ENCODE data around the gene MANF. TPM values are rescaled to one million over a fixed set of nuclear protein-coding genes. Genes with fewer than 3 reads are reported as not detected.
"Not testable (repeated sequence)": the region's sequence is repeated elsewhere in the genome, so short reads cannot be mapped to it uniquely, and the experiment has no call there.

Gene MANF
- total RNA-seq (2014; rRNA removed; shearing (Covaris generic)): 58.8 and 62.9 TPM in 2 replicates

- DNase-seq (ENCODE audit: low spot score): peak; percentile 93
Observed at GRCh38 chr3:51384726-51385473, at the start of gene MANF. Gene MANF (plus strand): TSS chr3:51385291. CDS start chr3:51385343, 52 bp downstream.

DNA sequence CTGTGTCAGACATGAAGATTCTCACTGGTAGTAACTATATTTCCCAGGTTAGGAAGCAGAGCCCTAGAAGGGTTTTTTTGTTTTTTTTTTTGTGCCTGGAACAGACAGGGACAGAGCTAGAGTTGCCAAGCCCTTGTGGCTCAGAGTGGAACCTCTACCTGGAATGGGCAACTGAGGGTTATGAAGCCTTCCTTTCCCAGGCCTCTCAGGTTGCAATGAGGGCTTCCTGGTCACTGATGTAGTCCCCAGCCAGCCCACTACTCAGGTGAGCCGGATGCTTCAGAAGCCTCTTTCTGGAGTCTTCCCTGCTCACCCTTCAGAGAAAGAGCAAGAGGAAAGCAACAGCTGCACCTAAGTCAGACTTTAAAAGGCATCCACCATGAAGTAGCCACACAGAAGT, 48.8 kb upstream of the MANF start:
- no peak for DNase-seq (ENCODE audit: low spot score)

DNA sequence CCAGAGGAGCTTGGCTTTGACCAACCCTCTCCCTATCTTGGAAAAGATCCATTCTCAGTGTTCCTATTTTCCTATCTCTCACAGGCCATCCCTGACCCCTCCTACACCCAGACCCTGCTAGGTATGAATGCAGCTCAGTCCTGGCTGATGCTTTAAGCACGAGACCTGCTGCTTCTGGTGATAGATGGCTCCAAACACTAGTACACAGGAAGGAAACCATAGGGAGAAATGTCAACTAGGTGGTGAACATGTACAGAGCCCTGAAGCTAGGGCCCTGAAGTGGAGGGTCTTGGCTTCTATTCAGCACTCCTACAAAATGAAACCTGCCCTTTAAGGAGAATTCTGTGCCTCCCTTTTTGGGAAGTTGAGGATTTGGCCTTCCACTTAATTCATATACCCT, 47.4 kb upstream of the MANF start:
- no peak for DNase-seq (ENCODE audit: low spot score)

DNA sequence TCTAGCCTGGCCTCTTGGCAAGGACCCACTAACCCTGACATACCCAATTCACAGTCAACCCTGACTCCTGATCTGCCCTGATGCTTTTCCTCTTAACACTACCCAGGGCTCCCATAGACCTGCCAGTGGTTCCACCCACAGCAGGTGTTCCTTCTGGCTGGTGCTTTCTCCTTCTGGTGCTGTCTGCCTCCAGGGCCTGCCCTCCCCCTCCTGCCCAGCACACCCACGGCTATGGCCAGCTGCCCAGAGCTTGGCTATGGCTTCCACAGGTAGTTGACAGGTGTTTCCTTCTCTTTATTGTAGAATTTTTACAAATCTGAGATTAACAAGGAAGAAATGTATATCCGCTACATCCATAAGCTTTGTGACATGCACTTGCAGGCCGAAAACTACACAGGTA, 46.5 kb upstream of the MANF start:
- no peak for DNase-seq (ENCODE audit: low spot score)

GRCh38 chr3:51340013-51340829, 44.9 kb upstream of the MANF start:
- DNase-seq (ENCODE audit: low spot score): peak; percentile 78

DNA sequence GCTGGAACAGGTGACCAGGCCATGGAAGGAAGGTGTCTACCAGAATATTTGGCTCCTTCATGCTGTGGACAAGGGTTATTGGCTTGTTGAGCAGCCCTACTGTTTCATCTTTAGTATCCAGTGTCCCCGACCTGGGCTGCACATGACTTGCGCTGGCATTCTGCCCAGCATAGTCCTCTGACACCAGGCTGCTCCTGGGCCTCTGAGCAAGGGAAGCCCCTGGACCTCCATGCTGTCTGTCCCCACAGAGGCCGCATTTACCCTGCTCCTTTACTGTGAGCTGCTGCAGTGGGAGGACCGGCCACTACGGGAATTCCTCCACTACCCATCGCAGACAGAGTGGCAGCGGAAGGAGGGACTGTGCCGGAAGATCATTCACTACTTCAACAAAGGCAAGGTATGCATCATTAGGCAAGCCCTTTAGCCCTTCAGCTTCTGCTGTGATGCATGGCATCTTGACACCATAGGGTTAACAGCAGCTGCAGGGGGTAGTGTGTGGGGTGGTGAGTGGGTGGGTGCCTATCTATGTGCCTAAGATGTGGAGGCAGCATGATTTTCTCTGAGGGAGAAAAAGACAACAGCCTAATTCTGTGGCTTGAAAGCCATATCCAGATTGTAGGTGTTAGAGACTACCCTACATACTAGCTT, 44.0 kb upstream of the MANF start:
- DNase-seq (ENCODE audit: low spot score): no peak

DNA sequence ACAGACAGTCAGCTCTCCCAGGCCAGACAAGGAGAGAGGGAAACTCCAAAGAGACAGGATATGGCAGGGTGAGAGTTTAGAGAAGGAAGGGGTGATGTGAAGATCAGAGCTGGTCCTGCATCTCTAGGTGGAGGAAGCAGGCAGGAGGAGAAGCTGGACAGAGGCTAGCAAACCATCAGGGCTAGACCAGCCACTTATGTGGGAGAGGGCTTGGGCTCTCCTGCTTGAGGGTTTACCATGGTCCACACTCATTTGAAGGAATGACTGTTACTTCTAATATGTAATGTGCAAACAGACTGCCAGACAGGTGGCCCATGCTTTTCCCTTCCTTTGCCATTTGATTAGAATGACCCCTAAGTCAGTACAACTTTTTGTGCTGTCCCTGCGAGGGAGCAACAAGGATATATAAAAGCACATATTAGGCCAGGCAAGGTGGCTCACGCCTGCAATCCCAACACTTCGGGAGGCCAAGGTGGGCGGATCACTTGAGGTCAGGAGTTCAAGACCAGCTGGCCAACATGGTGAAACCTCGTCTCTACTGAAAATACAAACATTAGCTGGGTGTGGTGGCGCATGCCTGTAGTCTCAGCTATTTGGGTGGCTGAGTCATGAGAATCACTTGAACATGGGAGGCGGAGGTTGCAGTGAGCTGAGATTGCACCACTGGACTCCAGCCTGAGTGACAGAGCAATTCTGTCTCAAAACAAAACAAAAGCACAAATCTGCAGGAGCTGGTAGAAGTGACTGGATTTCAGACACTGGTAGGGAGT, 41.0 kb upstream of the MANF start:
- DNase-seq (ENCODE audit: low spot score): no peak

DNA sequence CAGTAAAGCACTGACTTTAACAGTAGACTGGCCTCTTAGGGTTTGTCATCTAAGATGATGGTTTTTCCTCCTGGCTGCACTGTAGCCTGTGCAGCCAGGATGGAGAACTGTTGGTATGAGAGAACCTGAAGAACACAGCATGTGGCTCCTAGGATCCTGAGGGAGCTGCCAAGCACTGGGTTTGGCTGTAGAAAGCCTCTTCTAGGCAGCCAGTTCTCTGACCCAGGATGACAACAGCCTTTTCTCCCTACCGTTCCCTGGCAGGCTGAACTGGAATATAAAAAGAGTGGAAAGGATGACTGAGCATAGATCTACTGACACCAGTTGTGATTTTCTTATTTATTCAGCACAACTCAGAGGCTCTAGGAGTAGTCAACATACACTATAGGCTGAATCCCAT, 34.3 kb upstream of the MANF start:
- no peak for DNase-seq (ENCODE audit: low spot score)

- DNase-seq (ENCODE audit: low spot score): no peak
Observed at GRCh38 chr3:51353131-51353530, 32.0 kb upstream of the MANF start.

DNA sequence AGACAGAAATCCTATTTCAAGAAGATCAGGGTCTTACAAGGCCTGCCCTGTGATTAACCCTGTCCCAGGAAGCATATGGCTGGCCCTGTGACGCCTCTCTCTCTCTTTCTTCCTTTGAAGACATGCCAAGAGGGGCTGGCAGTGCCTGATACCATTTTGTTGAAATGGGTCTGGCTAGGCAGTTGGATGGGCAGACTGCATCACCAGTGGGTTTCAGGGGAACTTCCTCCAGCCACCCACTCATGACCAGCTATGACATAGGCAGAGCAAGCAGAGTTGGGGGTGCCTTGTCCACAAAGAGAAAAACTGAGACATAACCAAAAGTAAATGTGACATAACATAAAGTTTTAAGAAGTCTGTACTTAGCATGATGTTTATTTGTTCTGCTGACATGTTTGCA, 31.4 kb upstream of the MANF start:
- no peak for DNase-seq (ENCODE audit: low spot score)

DNA sequence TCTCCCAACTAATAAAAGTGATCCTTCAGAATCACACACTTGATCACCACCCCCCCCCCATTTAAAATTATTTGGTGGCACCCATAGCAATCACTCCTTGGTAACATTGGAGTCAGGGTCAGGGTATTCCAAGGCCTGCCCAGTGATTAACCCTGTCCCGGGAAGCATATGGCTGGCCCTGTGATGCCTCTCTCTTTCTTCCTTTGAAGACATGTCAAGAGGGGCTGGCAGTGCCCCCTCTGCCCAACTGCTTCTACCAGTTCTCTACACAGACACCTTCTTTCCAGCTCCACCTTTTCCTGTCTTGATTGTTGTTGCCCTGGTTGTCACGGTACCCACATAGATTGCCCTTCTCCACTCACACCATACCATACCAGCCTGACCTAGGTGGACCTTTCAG, 30.9 kb upstream of the MANF start:
- DNase-seq (ENCODE audit: low spot score): peak; percentile 46

DNA sequence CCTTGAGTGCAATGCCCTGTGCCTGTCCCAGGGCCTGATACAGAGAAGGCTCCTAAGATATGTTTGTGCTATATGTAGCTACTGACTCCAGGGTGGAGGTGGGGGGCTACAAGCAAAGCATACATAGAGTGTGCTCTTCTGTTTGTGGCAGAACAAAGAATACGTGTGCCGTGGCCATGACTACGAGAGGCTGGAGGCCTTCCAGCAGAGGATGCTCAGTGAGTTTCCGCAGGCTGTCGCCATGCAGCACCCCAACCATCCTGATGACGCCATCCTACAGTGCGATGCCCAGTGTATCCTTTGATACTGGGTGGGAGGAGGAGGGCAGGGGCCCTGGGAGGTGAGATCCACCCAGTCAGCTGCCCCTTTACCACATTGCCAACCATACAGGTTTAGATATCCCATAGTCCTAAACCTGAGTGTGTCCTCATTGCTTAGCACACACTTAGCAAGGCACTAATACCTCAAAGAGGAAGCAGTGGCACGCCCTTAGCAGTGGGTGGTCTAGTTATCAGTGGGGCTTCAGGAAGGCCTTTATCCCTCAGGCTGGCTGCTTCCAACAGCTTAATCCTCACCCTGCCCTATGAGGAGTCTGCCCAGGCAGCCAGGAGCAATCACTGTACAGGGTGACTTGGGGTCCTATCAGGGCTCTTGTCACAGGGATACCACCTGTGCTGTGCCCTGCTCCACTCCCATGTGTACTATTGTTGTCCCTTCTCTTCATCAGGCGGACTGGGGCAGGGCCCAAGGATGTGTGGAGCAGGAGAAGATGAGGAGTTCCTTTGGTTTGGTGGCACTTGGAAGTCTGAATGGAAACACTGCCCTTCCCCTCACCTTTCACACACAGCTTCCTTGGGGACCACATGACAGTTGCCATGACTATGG, 30.1 kb upstream of the MANF start:
- DNase-seq (ENCODE audit: low spot score): peak; percentile 14

DNA sequence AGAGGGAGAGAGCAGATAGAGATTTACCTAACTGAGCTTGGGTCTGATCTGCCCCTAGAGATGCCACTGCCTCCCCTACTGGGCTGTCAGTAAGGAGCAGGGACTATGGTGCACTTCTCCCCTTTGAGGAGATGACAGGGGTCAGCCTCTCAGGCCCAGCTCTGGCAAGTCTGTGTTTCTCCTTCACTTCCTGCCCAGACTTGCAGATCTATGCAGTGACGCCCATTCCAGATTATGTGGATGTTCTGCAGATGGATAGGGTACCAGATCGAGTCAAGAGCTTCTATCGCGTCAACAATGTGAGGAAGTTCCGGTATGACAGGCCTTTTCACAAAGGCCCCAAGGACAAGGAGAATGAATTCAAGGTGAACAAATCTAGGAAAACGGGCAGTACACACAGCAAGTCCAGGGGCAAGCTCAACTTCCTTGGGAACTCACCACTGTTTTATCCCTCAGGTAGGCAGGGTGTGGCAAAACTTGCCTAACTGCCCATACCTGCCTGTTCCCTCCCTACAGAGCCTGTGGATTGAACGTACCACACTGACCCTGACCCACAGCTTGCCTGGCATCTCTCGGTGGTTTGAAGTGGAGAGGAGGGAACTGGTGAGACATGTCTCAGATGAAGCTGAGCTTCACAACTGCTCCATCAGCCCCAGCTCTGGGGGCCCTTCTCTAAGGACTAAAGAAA, 29.1 kb upstream of the MANF start:
- DNase-seq (ENCODE audit: low spot score): peak; percentile 11

- no peak for DNase-seq (ENCODE audit: low spot score)
Observed at GRCh38 chr3:51357856-51358255, 27.2 kb upstream of the MANF start.

GRCh38 chr3:51358981-51359380, 26.1 kb upstream of the MANF start:
- DNase-seq (ENCODE audit: low spot score): no peak

- no peak for DNase-seq (ENCODE audit: low spot score)
Observed at GRCh38 chr3:51360806-51361205, 24.3 kb upstream of the MANF start.

- DNase-seq (ENCODE audit: low spot score): no peak
Observed at GRCh38 chr3:51361746-51362145, 23.3 kb upstream of the MANF start.

DNA sequence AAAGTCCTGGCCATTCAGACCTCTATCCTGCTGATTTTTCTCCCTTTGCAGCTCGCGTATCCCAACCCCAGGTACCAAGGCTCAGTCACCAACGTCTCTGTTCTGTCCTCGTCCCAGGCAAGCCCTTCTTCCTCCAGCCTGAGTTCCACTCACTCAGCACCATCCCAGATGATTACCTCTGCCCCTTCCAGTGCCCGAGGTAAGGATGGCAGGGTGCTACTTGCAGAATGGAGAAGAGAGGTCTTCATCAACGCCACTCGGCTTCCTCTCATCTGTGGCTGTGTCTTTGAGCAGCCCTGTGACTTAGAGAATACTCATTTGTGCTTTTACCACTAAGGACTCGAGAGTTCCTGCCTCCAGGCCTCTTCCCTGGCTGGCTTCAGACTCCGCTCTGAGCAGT, 22.6 kb upstream of the MANF start:
- DNase-seq (ENCODE audit: low spot score): no peak

DNA sequence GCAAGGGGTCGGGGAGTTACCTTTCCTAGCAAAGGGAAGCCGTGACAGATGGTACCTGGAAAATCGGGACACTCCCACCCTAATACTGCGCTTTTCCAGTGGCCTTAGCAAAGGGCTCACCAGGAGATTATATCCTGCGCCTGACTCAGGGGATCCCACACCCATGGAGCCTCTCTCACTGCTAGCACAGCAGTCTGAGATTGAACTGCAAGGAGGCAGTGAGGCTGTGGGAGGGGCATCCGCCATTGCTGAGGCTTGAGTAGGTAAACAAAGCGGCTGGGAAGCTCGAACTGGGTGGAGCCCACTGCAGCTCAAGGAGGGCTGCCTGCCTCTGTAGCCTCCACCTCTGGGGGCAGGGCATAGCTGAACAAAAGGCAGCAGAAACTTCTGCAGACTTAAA, 16.8 kb upstream of the MANF start:
- DNase-seq (ENCODE audit: low spot score): not testable (repeated sequence)

DNA sequence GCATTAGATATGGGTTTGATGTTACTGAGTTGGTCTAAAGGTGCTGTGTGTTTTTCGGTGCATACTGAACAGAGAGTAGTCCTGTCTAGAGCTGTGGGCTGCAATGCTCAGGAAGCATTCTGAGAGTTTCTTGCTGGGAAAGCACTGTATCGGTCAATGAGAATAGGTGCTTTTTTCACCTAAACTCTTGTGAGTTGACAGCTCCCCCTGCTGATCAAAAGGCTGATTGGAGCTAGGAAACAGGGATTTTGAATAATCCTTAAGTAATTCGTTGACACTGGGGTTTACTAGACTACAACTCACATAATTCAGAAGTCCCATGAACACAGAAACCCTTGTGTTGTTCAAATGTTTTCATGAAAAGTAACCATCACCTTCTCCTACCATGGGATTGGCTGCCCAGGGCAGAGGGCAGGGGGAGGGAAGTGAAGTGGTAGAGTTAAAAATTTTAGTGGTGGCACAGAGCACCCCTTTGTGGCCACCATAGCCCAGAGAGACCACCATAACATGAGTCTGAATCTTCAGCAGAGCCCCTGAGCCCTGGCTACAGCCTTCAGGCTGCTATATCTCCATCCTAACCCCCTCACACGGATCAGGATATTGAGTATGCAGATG, 13.0 kb upstream of the MANF start:
- DNase-seq (ENCODE audit: low spot score): peak; percentile 69

Measured in HT-29 (cell line).